ENCODE data around the gene ME3.

ME3 gene

DNA sequence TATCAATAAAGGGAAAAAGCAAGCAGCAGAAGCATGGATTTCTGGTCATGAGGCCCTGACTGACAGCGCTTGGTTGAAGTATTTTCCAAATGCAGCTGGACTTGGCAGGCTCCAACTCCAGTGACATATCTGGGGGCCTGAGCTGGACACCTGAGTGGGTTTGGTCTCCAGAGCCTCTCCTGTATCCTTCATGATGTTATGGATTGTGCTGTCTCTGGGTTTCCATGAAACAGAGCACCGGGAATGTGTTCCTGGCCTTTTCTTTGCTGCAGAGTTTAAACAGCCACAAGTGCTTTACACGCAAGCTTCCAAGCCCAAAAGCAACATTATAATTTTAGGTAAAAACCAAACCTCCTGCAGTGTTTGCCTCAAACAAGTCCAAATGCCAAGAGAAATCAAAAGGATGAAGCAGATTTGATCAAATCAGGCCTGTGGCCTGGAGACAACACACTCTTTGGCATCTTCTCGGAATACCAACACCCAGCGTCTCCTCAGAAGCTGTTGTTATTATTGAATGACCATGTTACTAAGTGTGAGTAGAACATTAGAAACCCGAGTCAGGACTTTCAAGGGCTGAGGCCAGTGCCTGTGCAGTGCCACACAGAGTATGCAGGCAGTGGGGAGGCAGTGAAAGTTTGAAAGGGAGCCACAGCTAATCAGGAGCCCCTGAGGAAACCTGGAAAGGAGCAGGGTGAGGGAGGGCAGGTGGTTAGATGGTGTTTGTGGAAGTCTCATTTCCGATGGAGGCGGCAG lies 42.0 kb downstream of the ME3 start:
- DNase-seq (ENCODE audit: extremely low read depth, low read depth) = no peak
- TF ChIP-seq, protein P1, sequence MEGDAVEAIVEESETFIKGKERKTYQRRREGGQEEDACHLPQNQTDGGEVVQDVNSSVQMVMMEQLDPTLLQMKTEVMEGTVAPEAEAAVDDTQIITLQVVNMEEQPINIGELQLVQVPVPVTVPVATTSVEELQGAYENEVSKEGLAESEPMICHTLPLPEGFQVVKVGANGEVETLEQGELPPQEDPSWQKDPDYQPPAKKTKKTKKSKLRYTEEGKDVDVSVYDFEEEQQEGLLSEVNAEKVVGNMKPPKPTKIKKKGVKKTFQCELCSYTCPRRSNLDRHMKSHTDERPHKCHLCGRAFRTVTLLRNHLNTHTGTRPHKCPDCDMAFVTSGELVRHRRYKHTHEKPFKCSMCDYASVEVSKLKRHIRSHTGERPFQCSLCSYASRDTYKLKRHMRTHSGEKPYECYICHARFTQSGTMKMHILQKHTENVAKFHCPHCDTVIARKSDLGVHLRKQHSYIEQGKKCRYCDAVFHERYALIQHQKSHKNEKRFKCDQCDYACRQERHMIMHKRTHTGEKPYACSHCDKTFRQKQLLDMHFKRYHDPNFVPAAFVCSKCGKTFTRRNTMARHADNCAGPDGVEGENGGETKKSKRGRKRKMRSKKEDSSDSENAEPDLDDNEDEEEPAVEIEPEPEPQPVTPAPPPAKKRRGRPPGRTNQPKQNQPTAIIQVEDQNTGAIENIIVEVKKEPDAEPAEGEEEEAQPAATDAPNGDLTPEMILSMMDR (IDR thresholded peaks at IDR 0.05; ENCODE audit: low read depth, low read length) = no peak

DNA sequence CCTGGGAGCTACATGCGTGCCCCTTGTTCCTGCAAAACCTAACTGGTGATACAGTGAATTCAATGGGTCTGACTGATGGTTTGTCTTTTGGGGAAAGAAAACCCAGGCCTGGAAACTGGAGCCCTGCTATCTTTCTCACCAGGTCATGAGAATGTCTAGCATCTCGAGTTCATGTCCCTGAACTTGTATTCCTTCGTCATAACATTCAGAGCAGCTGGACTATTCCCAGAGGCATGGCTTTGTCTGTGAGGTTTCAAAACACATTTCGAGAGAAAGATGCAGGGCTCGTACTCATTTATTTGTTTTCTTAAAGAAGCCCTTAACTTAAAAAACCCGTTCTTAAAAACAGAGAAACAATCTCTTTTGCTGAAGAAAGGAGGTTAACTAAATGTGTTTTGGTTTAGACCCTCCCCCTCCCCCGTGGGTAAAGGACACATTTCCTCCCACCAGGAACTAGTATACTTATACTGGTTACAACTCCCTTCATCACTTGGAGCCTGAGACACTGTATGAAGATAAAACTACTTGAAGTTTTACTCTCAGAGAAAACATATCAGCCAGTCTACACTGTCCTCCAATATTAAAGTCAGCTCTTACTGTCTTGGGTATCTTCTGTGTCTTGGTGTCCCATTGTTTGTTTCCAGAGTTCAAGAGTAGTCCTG lies 43.2 kb downstream of the ME3 start:
- TF ChIP-seq, protein P1 (IDR thresholded peaks at IDR 0.05; ENCODE audit: low read depth, low read length) = no peak
- DNase-seq (ENCODE audit: extremely low read depth, low read depth) = no peak

DNA sequence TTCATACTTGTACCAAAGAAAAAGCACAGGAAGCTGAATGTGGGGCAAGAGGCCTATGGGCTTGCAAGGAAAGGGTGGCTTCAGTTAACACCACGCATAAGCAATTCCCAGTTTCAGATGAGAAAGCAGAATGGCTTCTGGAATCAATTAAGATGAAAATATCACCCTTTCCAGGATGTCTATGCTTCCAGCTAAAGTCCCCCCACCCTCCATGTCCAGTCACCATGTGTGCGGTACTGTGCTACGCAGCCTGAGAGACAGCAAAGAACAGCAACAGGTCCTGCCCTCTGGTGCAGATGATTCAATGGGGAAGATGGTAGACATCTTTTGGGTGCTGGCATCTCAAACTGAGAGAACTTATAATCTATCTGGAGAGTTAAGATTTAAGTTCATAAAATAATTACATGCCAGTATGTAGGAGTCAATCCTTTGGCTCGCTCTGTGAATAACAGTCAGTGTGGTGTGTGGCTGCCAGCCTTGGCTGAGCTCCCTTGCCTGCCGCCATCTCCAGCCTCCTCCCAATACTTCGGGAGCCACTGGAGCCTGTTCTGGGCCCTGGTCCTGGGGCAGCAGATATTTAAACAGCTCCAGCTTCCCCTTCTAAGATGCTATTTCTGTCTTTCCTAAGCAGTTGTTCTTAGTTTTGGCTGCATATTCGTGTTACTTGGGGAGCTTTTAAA lies 44.5 kb downstream of the ME3 start:
- TF ChIP-seq, protein P1 (IDR thresholded peaks at IDR 0.05; ENCODE audit: low read depth, low read length) = no peak
- DNase-seq (ENCODE audit: extremely low read depth, low read depth) = peak; percentile 59

DNA sequence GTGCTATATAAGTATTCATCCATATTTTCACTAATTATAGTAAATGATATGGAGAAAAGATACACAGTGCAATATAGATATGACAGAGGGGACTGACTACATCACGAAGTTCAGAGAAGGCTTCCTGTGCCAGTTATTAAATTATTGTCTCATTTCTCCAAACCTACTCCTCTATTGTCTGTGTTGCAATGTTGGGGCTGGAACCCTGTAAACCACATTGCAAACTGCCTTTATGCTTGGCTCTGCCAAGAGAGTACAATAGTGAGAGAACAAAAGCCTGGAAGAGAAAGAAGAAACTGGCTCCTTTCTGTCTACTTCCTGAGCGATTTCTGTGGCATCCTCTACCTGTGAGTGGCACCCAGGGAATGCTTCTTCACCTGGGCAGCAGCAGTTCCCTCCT lies 46.4 kb downstream of the ME3 start:
- DNase-seq (ENCODE audit: extremely low read depth, low read depth) = no peak
- TF ChIP-seq, protein P1 (IDR thresholded peaks at IDR 0.05; ENCODE audit: low read depth, low read length) = no peak

DNA sequence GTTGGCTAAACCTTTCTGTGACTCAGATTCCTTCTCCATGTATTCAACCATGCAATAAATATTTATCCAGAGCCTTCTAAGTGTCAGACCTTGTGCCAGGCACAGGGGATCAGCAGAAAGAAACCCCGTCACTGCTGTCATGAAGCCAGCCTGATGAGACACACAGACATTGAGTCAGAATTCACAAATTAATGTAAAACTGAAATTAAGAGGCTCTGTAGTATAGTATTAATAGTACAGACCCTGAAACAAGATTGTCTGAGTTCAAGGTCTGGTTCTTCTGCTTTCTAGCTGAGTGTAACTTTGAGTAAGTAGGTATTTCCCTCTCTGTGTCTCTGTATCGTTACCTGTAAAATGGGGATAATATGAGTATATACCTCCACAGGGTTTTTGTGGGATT lies 46.9 kb downstream of the ME3 start:
- DNase-seq (ENCODE audit: extremely low read depth, low read depth) = no peak
- TF ChIP-seq, protein P1 (IDR thresholded peaks at IDR 0.05; ENCODE audit: low read depth, low read length) = no peak

DNA sequence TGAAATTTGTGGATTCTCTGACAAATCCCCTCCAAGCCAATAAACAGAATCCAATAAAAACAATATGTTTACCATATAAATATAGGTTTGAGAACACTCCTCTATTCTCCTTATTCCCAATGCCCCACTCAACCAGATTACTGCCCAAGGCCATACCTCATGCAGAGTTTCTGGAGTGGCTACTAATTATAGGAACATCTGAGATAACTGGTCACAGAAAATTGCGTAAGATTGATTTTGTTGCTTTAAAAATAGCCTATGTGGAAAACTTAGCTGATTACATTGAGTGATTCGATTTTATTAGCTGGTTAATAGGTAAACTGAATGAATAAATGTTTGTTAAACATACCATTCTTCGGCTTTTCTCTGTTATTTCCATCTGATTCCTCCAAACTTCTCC lies 48.0 kb downstream of the ME3 start:
- DNase-seq (ENCODE audit: extremely low read depth, low read depth) = no peak
- TF ChIP-seq, protein P1 (IDR thresholded peaks at IDR 0.05; ENCODE audit: low read depth, low read length) = no peak

DNA sequence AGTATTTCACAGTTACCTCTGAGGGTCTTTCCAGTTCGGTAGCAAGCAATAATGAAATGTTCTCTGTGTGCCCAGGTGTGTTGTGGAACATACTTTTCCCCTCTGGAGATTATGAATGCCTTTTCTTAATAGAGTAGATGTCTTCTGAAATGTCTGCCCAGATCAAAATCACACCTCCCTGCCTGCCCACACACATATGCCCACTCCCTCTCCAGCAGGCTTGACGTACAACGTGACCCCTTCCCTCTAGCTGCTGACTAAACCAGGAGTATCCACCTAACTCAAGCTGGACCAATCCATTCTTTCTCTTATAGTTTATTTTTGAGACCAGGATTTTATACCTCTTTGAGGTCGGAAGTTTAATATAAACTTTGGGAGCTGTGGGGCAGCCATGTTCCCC lies 48.7 kb downstream of the ME3 start:
- TF ChIP-seq, protein P1 (IDR thresholded peaks at IDR 0.05; ENCODE audit: low read depth, low read length) = no peak
- no peak for DNase-seq (ENCODE audit: extremely low read depth, low read depth)
